Endothelial cell of umbilical vein (primary cell): ENCODE data around the gene PLA2G4C. TPM values are rescaled to one million over a fixed set of nuclear protein-coding genes. Genes with fewer than 3 reads are reported as not detected.
"Not testable (repeated sequence)": the region's sequence is repeated elsewhere in the genome, so short reads cannot be mapped to it uniquely, and the experiment has no call there.

ENCODE experiments used
- BruUV-seq: library from RNA; stranded (reverse); fragments of 400-500 nt; replicated peaks from 2 replicates; lab custom pipeline; 2021; lab: Mats Ljungman, UMichigan
- CTCF ChIA-PET: fragments of 300-600, 350-600 bp; sonication (Branson Sonifier 250); formaldehyde crosslinking; loops from one replicate; lab custom pipeline; 2021; ENCODE audit warnings: antibody characterized with exemption, inconsistent platforms; lab: Charles Lee
- POLR2A ChIA-PET: fragments of 300-600, 350-600 bp; sonication (Branson Sonifier 250); formaldehyde crosslinking; loops from one replicate; lab custom pipeline; 2021; ENCODE audit warnings: antibody characterized with exemption, inconsistent platforms; lab: Charles Lee
- DNase-seq: peaks from one replicate; pipeline ENCODE4 v3.0.0-alpha.2; 2011; ENCODE audit warnings: low read depth, low spot score
- FAIRE-seq: peaks from 2 replicates; lab custom pipeline; 2011; peaks lifted over from hg19 to GRCh38; lab: Jason Lieb, UNC
- H2AFZ ChIP-seq: 2 replicates; pipeline ENCODE4 v1.6.0; 2012; ENCODE audit warnings: low read depth, low read length, control low read depth, inconsistent platforms
- H3K27ac ChIP-seq: 2 replicates; pipeline ENCODE4 v1.5.1; 2011; ENCODE audit warnings: low read depth, mild to moderate bottlenecking, control low read depth, low read length, moderate library complexity; ENCODE audit not compliant: insufficient read depth
- H3K27me3 ChIP-seq, 2 experiments: 2 replicates each; pipeline versions ENCODE4 v1.6.0 to v1.6.1; 2011; ENCODE audit warnings: low read length in 2 of 2, mixed read lengths in 1 of 2; ENCODE audit not compliant: control insufficient read depth in 2 of 2, insufficient read depth in 2 of 2
- H3K36me3 ChIP-seq, 2 experiments: 2 replicates in 1 of 2; 3 replicates in 1 of 2; pipeline ENCODE4 v1.5.1; 2011; ENCODE audit warnings: low read length in 2 of 2, mild to moderate bottlenecking in 1 of 2, moderate library complexity in 1 of 2; ENCODE audit not compliant: control insufficient read depth in 2 of 2, insufficient read depth in 2 of 2; ENCODE audit errors: extremely low read depth in 1 of 2
- H3K4me1 ChIP-seq: 3 replicates; pipeline ENCODE4 v1.5.1; 2011; ENCODE audit warnings: mild to moderate bottlenecking, low read length; ENCODE audit not compliant: control insufficient read depth, insufficient read depth; ENCODE audit errors: extremely low read depth
- H3K4me2 ChIP-seq: 2 replicates; pipeline ENCODE4 v1.6.1; 2011; ENCODE audit warnings: low read length, control low read depth, mixed read lengths; ENCODE audit not compliant: insufficient read depth
- H3K4me3 ChIP-seq, 3 experiments: fragments of 200-600 bp in 1 of 3; sonication (generic), shearing (Covaris generic) in 1 of 3; replicated peaks in 1 of 3; 2 replicates each; pipeline ENCODE4 v1.5.1; 2011 to 2016; ENCODE audit warnings: control low read depth in 3 of 3, low read length in 3 of 3, mild to moderate bottlenecking in 2 of 3, inconsistent platforms in 1 of 3, low read depth in 1 of 3, moderate library complexity in 1 of 3; ENCODE audit not compliant: insufficient read depth in 1 of 3
- H3K79me2 ChIP-seq: 2 replicates; pipeline ENCODE4 v1.6.0; 2012; ENCODE audit warnings: low read length, inconsistent platforms; ENCODE audit not compliant: control insufficient read depth, insufficient read depth
- H3K9ac ChIP-seq: replicated peaks from 2 replicates; pipeline ENCODE3; 2011; ENCODE audit warnings: low read length, control low read depth; ENCODE audit not compliant: insufficient read depth; ENCODE audit errors: extremely low read depth
- H3K9me1 ChIP-seq: replicated peaks from 3 replicates; pipeline ENCODE4 v1.6.0; 2011; ENCODE audit warnings: mild to moderate bottlenecking, low read length; ENCODE audit not compliant: control insufficient read depth, insufficient read depth; ENCODE audit errors: extremely low read depth
- H3K9me3 ChIP-seq: replicated peaks from 2 replicates; pipeline ENCODE4 v1.5.1; 2012; ENCODE audit warnings: low read length, inconsistent platforms; ENCODE audit not compliant: control insufficient read depth, insufficient read depth
- H4K20me1 ChIP-seq: replicated peaks from 2 replicates; pipeline ENCODE3; 2011; ENCODE audit warnings: mild to moderate bottlenecking, low read length; ENCODE audit not compliant: control insufficient read depth, insufficient read depth; ENCODE audit errors: extremely low read depth
- FOS ChIP-seq: IDR thresholded peaks from 2 replicates; pipeline ENCODE4 v1.6.1; 2011; ENCODE audit warnings: mild to moderate bottlenecking, low read length, moderate library complexity, borderline replicate concordance; ENCODE audit not compliant: insufficient read depth
- dilution Hi-C: fragments of 300-500 bp; cut with MboI; formaldehyde crosslinking; loops from one replicate; pipeline ENCODE4 v1.15.0; 2019; ENCODE audit warnings: low sequenced_read_pairs; ENCODE audit not compliant: extremely low pct_ligation_motif_present
- intact Hi-C: fragments of 100-400 bp; cut with micrococcal nuclease; formaldehyde crosslinking; loops from one replicate; pipeline ENCODE4 v1.10.0; 2022
- polyA plus RNA-seq, 4 experiments: library from polyadenylated mRNA; depleted of rRNA in 3 of 4; stranded (reverse) in 3 of 4; unstranded in 1 of 4; fragments of >200 nt; gene quantifications; 2 replicates each; pipeline versions ENCODE4 v1.2.1 to v1.2.3, GENCODE V29; 2011 to 2012; ENCODE audit warnings: missing spikeins in 1 of 4
- total RNA-seq: library from RNA; stranded (reverse); gene quantifications from 2 replicates; pipeline ENCODE4 v1.2.3, GENCODE V29; 2021

PLA2G4C gene
- total and polyA plus RNA-seq, 2 donors (not counting 3 experiments of a cell fraction or from before 2014, with no cell fraction given), result 53.1 to 63.4 TPM

DNA sequence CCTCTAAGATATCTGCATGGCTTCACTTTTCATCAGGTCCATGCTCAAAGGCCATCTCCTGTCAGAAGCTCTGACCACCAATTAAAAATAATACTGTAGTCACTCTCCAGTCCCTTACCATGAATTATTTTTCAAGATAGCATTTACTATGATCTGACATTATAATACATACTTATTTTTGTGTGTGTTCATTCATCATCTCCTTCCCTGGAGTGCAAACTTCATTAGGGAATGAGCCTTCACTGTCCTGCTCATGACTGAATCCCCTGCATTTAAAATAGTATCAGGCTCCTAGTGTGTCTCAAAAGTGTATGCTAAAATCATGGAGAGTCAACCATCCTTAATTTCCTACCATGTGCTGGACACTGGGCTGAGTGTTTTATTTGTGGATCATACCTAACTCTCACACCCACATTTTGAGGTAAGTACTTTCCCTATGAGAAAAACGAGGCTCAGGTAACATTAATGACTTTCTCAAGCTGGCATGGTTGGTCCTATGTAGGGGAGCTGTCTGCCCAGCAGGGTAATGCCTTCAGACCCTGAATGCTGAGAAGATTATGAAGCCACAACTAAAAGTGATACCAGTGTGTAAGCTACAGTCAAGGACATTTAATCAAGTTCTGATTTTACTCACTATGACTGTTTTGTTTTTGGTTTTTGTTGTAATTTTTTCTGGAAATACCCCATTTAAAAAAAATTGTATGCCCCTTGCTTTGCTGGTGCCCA, 16.3 kb downstream of the PLA2G4C start:
- FAIRE-seq, result no peak

GRCh38 chr19:48091111-48091718, 19.4 kb downstream of the PLA2G4C start:
- H3K27me3 ChIP-seq, H2AFZ ChIP-seq, H3K27ac ChIP-seq, H3K36me3 ChIP-seq, BruUV-seq, H3K9me3 ChIP-seq, DNase-seq, H3K79me2 ChIP-seq, H3K4me3 ChIP-seq, intact Hi-C loops, H3K9me1 ChIP-seq, POLR2A ChIA-PET, H4K20me1 ChIP-seq, H3K9ac ChIP-seq, FAIRE-seq, H3K4me2 ChIP-seq, H3K4me1 ChIP-seq, dilution Hi-C loops: not testable (repeated sequence)
- CTCF ChIA-PET, result interaction anchor here (0.7 to 1.2 kb wide), 2 partner anchors 62 to 222 kb away, joined by 3 read pairs; no protein-coding TSS in a partner anchor

More for the DNA sequence above, 16.3 kb downstream of the PLA2G4C start:
- no TSS peak for BruUV-seq
- no peaks in the 10 kb centered on the region for H4K20me1 ChIP-seq
- H3K27me3 ChIP-seq, result peaks cover 0 to 2% of the 10 kb centered on the region in 2 experiments
- DNase-seq, result no peak
- no peak overlapping the region for H3K4me3 ChIP-seq
- H3K36me3 ChIP-seq, result no peaks in the 10 kb centered on the region
- no peak overlapping the region for H2AFZ ChIP-seq
- H3K9ac ChIP-seq, result no peak overlapping the region
- H3K79me2 ChIP-seq, result no peaks in the 10 kb centered on the region
- no peaks in the 10 kb centered on the region for H3K9me3 ChIP-seq
- no peak overlapping the region for H3K4me2 ChIP-seq
- POLR2A ChIA-PET, result no interaction called here
- dilution Hi-C loops (no loop called here), intact Hi-C loops (no loop called here)
- H3K9me1 ChIP-seq, result no peaks in the 10 kb centered on the region
- TF ChIP-seq FOS, result no peak
- CTCF ChIA-PET, result interaction anchor here (1.0 kb wide), 1 partner anchor 13 kb away, joined by 3 read pairs; no protein-coding TSS in a partner anchor
- H3K4me1 ChIP-seq, result no peaks in the 10 kb centered on the region
- H3K27ac ChIP-seq, result no peak overlapping the region
